ENCODE measurements around the gene HSD17B12.
"Not testable (repeated sequence)": the region's sequence is repeated elsewhere in the genome, so short reads cannot be mapped to it uniquely, and the experiment has no call there.

The HSD17B12 gene

GRCh38 chr11:43676933-43677332 is 3.6 kb upstream of the HSD17B12 start:
- H3K18ac ChIP-seq (ENCODE audit: low read length): no peak overlapping the region
- H3K14ac ChIP-seq (ENCODE audit: low read length): no peak overlapping the region
- H2AFZ ChIP-seq (ENCODE audit: low read length): no peak overlapping the region
- H2AK5ac ChIP-seq (ENCODE audit: low read depth, low read length): no peak overlapping the region
- H2BK15ac ChIP-seq (ENCODE audit: low read length): no peak overlapping the region
- no peaks in the 10 kb centered on the region for H3K36me3 ChIP-seq (replicated peaks in 1 of 2; ENCODE audit: control insufficient read depth in 2 of 2, insufficient read depth in 2 of 2, low read length in 2 of 2)
- peaks cover 0 to 3% of the 10 kb centered on the region in 2 donors for H3K9me3 ChIP-seq (replicated peaks in 1 of 2; ENCODE audit: control insufficient read depth in 2 of 2, insufficient read depth in 1 of 2, low read depth in 1 of 2, low read length in 2 of 2)
- H2BK12ac ChIP-seq (ENCODE audit: low read length): no peak overlapping the region
- H3K79me1 ChIP-seq (ENCODE audit: low read depth, low read length): no peaks in the 10 kb centered on the region
- no peak overlapping the region for H3K27ac ChIP-seq (replicated peaks; ENCODE audit: low read length)
- H4K91ac ChIP-seq (ENCODE audit: low read depth, low read length, poor library complexity): no peak overlapping the region
- no peak overlapping the region for H3K4me2 ChIP-seq (ENCODE audit: insufficient read depth, low read length, poor library complexity, severe bottlenecking)
- H3K4me1 ChIP-seq (ENCODE audit: control insufficient read depth in 2 of 2, insufficient read depth in 1 of 2, low read depth in 1 of 2, low read length in 2 of 2): no peaks in the 10 kb centered on the region
- H3K9ac ChIP-seq (ENCODE audit: low read depth, low read length, poor library complexity): no peak overlapping the region
- H3K4me3 ChIP-seq (ENCODE audit: low read length in 2 of 2): no peak overlapping the region
- WGBS, 2 donors (ENCODE audit: extremely low coverage in 2 of 2, insufficient read length in 2 of 2, insufficient replicate concordance in 1 of 2): no CpG with 5 or more reads among the region's 2 CpGs
- no peak overlapping the region for H2BK120ac ChIP-seq (ENCODE audit: low read depth, low read length)
- H3K4ac ChIP-seq (ENCODE audit: low read length): no peak overlapping the region
- H2BK5ac ChIP-seq (ENCODE audit: low read length): no peak overlapping the region
- H3K27me3 ChIP-seq (ENCODE audit: control insufficient read depth in 3 of 3, insufficient read depth in 3 of 3, low read depth in 1 of 3, low read length in 3 of 3): no peaks in the 10 kb centered on the region
- no peak for DNase-seq (ENCODE audit: low spot score)
- H4K8ac ChIP-seq (ENCODE audit: low read depth, low read length): no peak overlapping the region
- H3K23ac ChIP-seq (ENCODE audit: low read depth, low read length, poor library complexity): no peak overlapping the region

- no CpG with 5 or more reads among the region's 12 CpGs for WGBS, 2 donors (ENCODE audit: extremely low coverage in 2 of 2, insufficient read length in 2 of 2, insufficient replicate concordance in 1 of 2)
Measured at GRCh38 chr11:43681401-43681942, 934 bp downstream of the HSD17B12 start.

GRCh38 chr11:43682081-43682480 is 1.5 kb downstream of the HSD17B12 start:
- not testable (repeated sequence) for H4K8ac ChIP-seq (ENCODE audit: low read depth, low read length); H2BK5ac ChIP-seq (ENCODE audit: low read length); H2BK15ac ChIP-seq (ENCODE audit: low read length); H3K23ac ChIP-seq (ENCODE audit: low read depth, low read length, poor library complexity); H3K9ac ChIP-seq (ENCODE audit: low read depth, low read length, poor library complexity); H3K4ac ChIP-seq (ENCODE audit: low read length); H3K79me1 ChIP-seq (ENCODE audit: low read depth, low read length); H3K14ac ChIP-seq (ENCODE audit: low read length); H2BK120ac ChIP-seq (ENCODE audit: low read depth, low read length); H4K91ac ChIP-seq (ENCODE audit: low read depth, low read length, poor library complexity); DNase-seq (ENCODE audit: low spot score); H3K4me1 ChIP-seq (ENCODE audit: control insufficient read depth in 2 of 2, insufficient read depth in 1 of 2, low read depth in 1 of 2, low read length in 2 of 2); H2AK5ac ChIP-seq (ENCODE audit: low read depth, low read length); H3K27ac ChIP-seq (replicated peaks; ENCODE audit: low read length); H3K27me3 ChIP-seq (ENCODE audit: control insufficient read depth in 3 of 3, insufficient read depth in 3 of 3, low read depth in 1 of 3, low read length in 3 of 3); H2BK12ac ChIP-seq (ENCODE audit: low read length); H3K18ac ChIP-seq (ENCODE audit: low read length)
- H3K4me3 ChIP-seq (ENCODE audit: low read length in 2 of 2): peak overlapping the region in 1 of 2 donors; percentile 56
- WGBS, 2 donors (ENCODE audit: extremely low coverage in 2 of 2, insufficient read length in 2 of 2, insufficient replicate concordance in 1 of 2): no CpG with 5 or more reads among the region's 11 CpGs
- H2AFZ ChIP-seq (ENCODE audit: low read length): peak overlapping the region; percentile 88
- H3K4me2 ChIP-seq (ENCODE audit: insufficient read depth, low read length, poor library complexity, severe bottlenecking): peak overlapping the region; percentile 2
- H3K9me3 ChIP-seq (replicated peaks in 1 of 2; ENCODE audit: control insufficient read depth in 2 of 2, insufficient read depth in 1 of 2, low read depth in 1 of 2, low read length in 2 of 2): peaks cover 0 to 10% of the 10 kb centered on the region in 2 donors
- peaks cover 2 to 39% of the 10 kb centered on the region in 2 donors for H3K36me3 ChIP-seq (replicated peaks in 1 of 2; ENCODE audit: control insufficient read depth in 2 of 2, insufficient read depth in 2 of 2, low read length in 2 of 2)

More at GRCh38 chr11:43681401-43681942, 934 bp downstream of the HSD17B12 start:
- no peak overlapping the region for H3K9ac ChIP-seq (ENCODE audit: low read depth, low read length, poor library complexity)
- H3K18ac ChIP-seq (ENCODE audit: low read length): no peak overlapping the region
- H2BK12ac ChIP-seq (ENCODE audit: low read length): no peak overlapping the region
- no peak for DNase-seq (ENCODE audit: low spot score)
- H3K36me3 ChIP-seq (replicated peaks in 1 of 2; ENCODE audit: control insufficient read depth in 2 of 2, insufficient read depth in 2 of 2, low read length in 2 of 2): peaks cover 2 to 39% of the 10 kb centered on the region in 2 donors
- H3K9me3 ChIP-seq (replicated peaks in 1 of 2; ENCODE audit: control insufficient read depth in 2 of 2, insufficient read depth in 1 of 2, low read depth in 1 of 2, low read length in 2 of 2): peaks cover 0 to 10% of the 10 kb centered on the region in 2 donors
- peaks cover 5% of the 10 kb centered on the region for H3K79me1 ChIP-seq (ENCODE audit: low read depth, low read length)
- H3K14ac ChIP-seq (ENCODE audit: low read length): no peak overlapping the region
- H3K27ac ChIP-seq (replicated peaks; ENCODE audit: low read length): peak overlapping the region; percentile 80
- no peak overlapping the region for H3K4ac ChIP-seq (ENCODE audit: low read length)
- H2BK15ac ChIP-seq (ENCODE audit: low read length): no peak overlapping the region
- no peak overlapping the region for H2BK5ac ChIP-seq (ENCODE audit: low read length)
- H2BK120ac ChIP-seq (ENCODE audit: low read depth, low read length): no peak overlapping the region
- H4K8ac ChIP-seq (ENCODE audit: low read depth, low read length): no peak overlapping the region
- peak overlapping the region; percentile 56 to 95 for H3K4me3 ChIP-seq (ENCODE audit: low read length in 2 of 2)
- H3K4me1 ChIP-seq (ENCODE audit: control insufficient read depth in 2 of 2, insufficient read depth in 1 of 2, low read depth in 1 of 2, low read length in 2 of 2): peaks cover 0 to 2% of the 10 kb centered on the region in 2 donors
- H4K91ac ChIP-seq (ENCODE audit: low read depth, low read length, poor library complexity): no peak overlapping the region
- peak overlapping the region; percentile 51 for H3K4me2 ChIP-seq (ENCODE audit: insufficient read depth, low read length, poor library complexity, severe bottlenecking)
- H2AK5ac ChIP-seq (ENCODE audit: low read depth, low read length): no peak overlapping the region
- H3K23ac ChIP-seq (ENCODE audit: low read depth, low read length, poor library complexity): no peak overlapping the region
- peak overlapping the region; percentile 88 for H2AFZ ChIP-seq (ENCODE audit: low read length)
- no peaks in the 10 kb centered on the region for H3K27me3 ChIP-seq (ENCODE audit: control insufficient read depth in 3 of 3, insufficient read depth in 3 of 3, low read depth in 1 of 3, low read length in 3 of 3)

- no peak overlapping the region for H3K4ac ChIP-seq (ENCODE audit: low read length)
- no peak overlapping the region for H3K4me3 ChIP-seq (ENCODE audit: low read length in 2 of 2)
- no peak overlapping the region for H3K9ac ChIP-seq (ENCODE audit: low read depth, low read length, poor library complexity)
- no peak overlapping the region for H3K27ac ChIP-seq (replicated peaks; ENCODE audit: low read length)
- DNase-seq (ENCODE audit: low spot score): no peak
- no peak overlapping the region for H3K23ac ChIP-seq (ENCODE audit: low read depth, low read length, poor library complexity)
- H4K91ac ChIP-seq (ENCODE audit: low read depth, low read length, poor library complexity): no peak overlapping the region
- H3K4me1 ChIP-seq (ENCODE audit: control insufficient read depth in 2 of 2, insufficient read depth in 1 of 2, low read depth in 1 of 2, low read length in 2 of 2): peaks cover 0 to 4% of the 10 kb centered on the region in 2 donors
- no CpG with 5 or more reads among the region's 4 CpGs for WGBS, 2 donors (ENCODE audit: extremely low coverage in 2 of 2, insufficient read length in 2 of 2, insufficient replicate concordance in 1 of 2)
- no peak overlapping the region for H2BK5ac ChIP-seq (ENCODE audit: low read length)
- H3K18ac ChIP-seq (ENCODE audit: low read length): no peak overlapping the region
- H2AFZ ChIP-seq (ENCODE audit: low read length): no peak overlapping the region
- H2BK120ac ChIP-seq (ENCODE audit: low read depth, low read length): no peak overlapping the region
- no peak overlapping the region for H4K8ac ChIP-seq (ENCODE audit: low read depth, low read length)
- no peak overlapping the region for H3K14ac ChIP-seq (ENCODE audit: low read length)
- no peak overlapping the region for H2AK5ac ChIP-seq (ENCODE audit: low read depth, low read length)
- H3K79me1 ChIP-seq (ENCODE audit: low read depth, low read length): peaks cover 5% of the 10 kb centered on the region
- H3K27me3 ChIP-seq (ENCODE audit: control insufficient read depth in 3 of 3, insufficient read depth in 3 of 3, low read depth in 1 of 3, low read length in 3 of 3): no peaks in the 10 kb centered on the region
- H3K36me3 ChIP-seq (replicated peaks in 1 of 2; ENCODE audit: control insufficient read depth in 2 of 2, insufficient read depth in 2 of 2, low read length in 2 of 2): peaks cover 2 to 44% of the 10 kb centered on the region in 2 donors
- no peak overlapping the region for H3K4me2 ChIP-seq (ENCODE audit: insufficient read depth, low read length, poor library complexity, severe bottlenecking)
- H3K9me3 ChIP-seq (replicated peaks in 1 of 2; ENCODE audit: control insufficient read depth in 2 of 2, insufficient read depth in 1 of 2, low read depth in 1 of 2, low read length in 2 of 2): peaks cover 0 to 7% of the 10 kb centered on the region in 2 donors
- H2BK15ac ChIP-seq (ENCODE audit: low read length): no peak overlapping the region
- H2BK12ac ChIP-seq (ENCODE audit: low read length): no peak overlapping the region
Measured at GRCh38 chr11:43685440-43685839, 4.9 kb downstream of the HSD17B12 start.
